GM12878 (cell line): ENCODE data around the gene TNFSF13.

Experiments
- CTCF ChIP-seq, 3 experiments: IDR thresholded peaks in 2 of 3; conservative IDR thresholded peaks in 1 of 3; 2 replicates each; pipeline ENCODE4 v1.5.1; 2011; ENCODE audit warnings: low read depth in 3 of 3, low read length in 3 of 3, mild to moderate bottlenecking in 3 of 3, control low read depth in 2 of 3, moderate library complexity in 2 of 3, inconsistent platforms in 1 of 3, mixed read lengths in 1 of 3; ENCODE audit not compliant: control insufficient read depth in 2 of 3, insufficient read depth in 1 of 3; ENCODE audit errors: extremely low read depth in 1 of 3
- ETV6 ChIP-seq, 2 experiments: fragments of 450-650 bp in 1 of 2; IDR thresholded peaks in 1 of 2; conservative IDR thresholded peaks in 1 of 2; 2 replicates each; pipeline ENCODE4 v1.6.1; 2014; ENCODE audit warnings: antibody characterized with exemption in 1 of 2, borderline replicate concordance in 1 of 2, low read depth in 1 of 2, mild to moderate bottlenecking in 1 of 2, moderate library complexity in 1 of 2
- EZH2 ChIP-seq: IDR thresholded peaks from 2 replicates; pipeline ENCODE4 v1.6.1; 2012; ENCODE audit warnings: low read depth, mild to moderate bottlenecking, control low read depth, inconsistent platforms, low read length, borderline replicate concordance; ENCODE audit not compliant: control insufficient read depth
- HCFC1 ChIP-seq: fragments of 150-350 bp; IDR thresholded peaks from 2 replicates; pipeline ENCODE4 v1.6.1; 2014; ENCODE audit warnings: low read length
- JUND ChIP-seq: IDR thresholded peaks from 2 replicates; pipeline ENCODE4 v1.6.1; 2012; ENCODE audit warnings: low read depth, mild to moderate bottlenecking, low read length, improper control_type of control experiment, moderate library complexity
- TAF1 ChIP-seq: IDR thresholded peaks from 2 replicates; pipeline ENCODE4 v1.6.1; 2011; ENCODE audit warnings: mild to moderate bottlenecking, low read depth, low read length, borderline replicate concordance

GRCh38 chr17:7588553-7589203 lies 30.1 kb downstream of the TNFSF13 start:
- TF ChIP-seq HCFC1 (no peak), EZH2 (no peak), CTCF (IDR thresholded peaks at IDR 0.05 in 2 of 3, conservative IDR thresholded peaks at IDR 0.05 in 1 of 3; ENCODE audit: control insufficient read depth in 2 of 3, extremely low read depth in 1 of 3, insufficient read depth in 1 of 3, low read depth in 3 of 3, low read length in 3 of 3) (no peak), ETV6 (conservative IDR thresholded peaks at IDR 0.05 in 1 of 2, IDR thresholded peaks at IDR 0.05 in 1 of 2; ENCODE audit: borderline replicate concordance in 1 of 2, low read depth in 1 of 2) (no peak), JUND (no peak), TAF1 (no peak)
